ENCODE measurements around the gene NEURL4. TPM values are rescaled to one million over a fixed set of nuclear protein-coding genes. Genes with fewer than 3 reads are reported as not detected.
A peak's percentile ranks its signal among the peaks of the same experiment; 100 is the strongest.

Gene NEURL4
- total RNA-seq, 4 donors from 2014 or later: 27.8 to 109 (median 35.0) TPM

- WGBS, 2 donors (ENCODE audit: low coverage in 1 of 2): 0% methylated on average over 34 of the region's 43 CpGs; no CpG with 5 or more reads in 1 of the 2 donors
These were observed 350 bp upstream of the NEURL4 start for GRCh38 chr17:7329374-7329996.

DNA sequence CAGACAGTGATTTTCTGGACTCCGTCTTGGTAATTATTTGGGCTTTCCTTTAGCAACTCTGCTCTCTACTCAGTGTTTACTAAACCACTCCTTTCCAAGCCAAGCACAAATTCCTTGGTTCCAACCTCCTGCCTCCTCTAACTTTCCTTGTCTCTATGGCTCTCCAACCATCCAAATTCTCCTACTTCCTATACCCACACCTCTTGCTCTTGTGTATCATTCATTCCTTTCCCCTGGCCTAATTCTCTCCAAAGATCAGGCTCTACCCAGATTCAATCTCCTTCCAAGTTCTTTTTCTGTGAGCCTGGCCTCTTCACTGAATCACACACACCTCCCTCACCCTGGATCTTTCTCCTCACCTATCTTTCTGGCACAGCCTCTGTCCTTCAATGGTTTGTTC lies 1.1 kb downstream of the NEURL4 start:
- in situ Hi-C loops (cut with MboI; ENCODE audit: low pct_ligation_motif_present in 1 of 4, low pct_unique_long_range_greater_than_20kb in 1 of 4, low sequenced_read_pairs in 3 of 4): loop anchor here in 1 of 4 donors (25.0 kb wide), 1 partner anchor 291 kb away; the partner anchor contains the start of genes SLC16A11 and SLC16A13
- Histone ChIP-seq H3K4me1 (peaks cover 7 to 21% (median 14%) of the 10 kb centered on the region in 4 donors), H3K36me3 (peaks cover 0 to 6% (median 0%) of the 10 kb centered on the region in 4 donors), H3K9me3 (no peaks in the 10 kb centered on the region), H3K27ac (peak overlapping the region in 3 of 4 donors; percentile 90 to 93 (median 91)), H3K4me3 (peak overlapping the region in 1 of 4 donors; percentile 82), H3K27me3 (no peaks in the 10 kb centered on the region)
- WGBS, 2 donors (ENCODE audit: low coverage in 1 of 2): 86 to 88% methylated on average over 1 of the region's 1 CpG
- intact Hi-C loops (cut with DNase I; ENCODE audit: low total_unique reads): no loop called here
- TF ChIP-seq CTCF (IDR thresholded peaks at IDR 0.05): no peak
- no peak for TF ChIP-seq POLR2A (IDR thresholded peaks at IDR 0.05)
- no peak for TF ChIP-seq EP300 (IDR thresholded peaks at IDR 0.05; ENCODE audit: low read depth)
- TF ChIP-seq POLR2AphosphoS5 (IDR thresholded peaks at IDR 0.05): no peak
- no peak for DNase-seq

More at GRCh38 chr17:7329374-7329996, 350 bp upstream of the NEURL4 start:
- H3K4me1 ChIP-seq: peaks cover 7 to 21% (median 14%) of the 10 kb centered on the region in 4 donors
- no peaks in the 10 kb centered on the region for H3K9me3 ChIP-seq
- in situ Hi-C loops (cut with MboI; ENCODE audit: low pct_ligation_motif_present in 1 of 4, low pct_unique_long_range_greater_than_20kb in 1 of 4, low sequenced_read_pairs in 3 of 4) (loop anchor here in 1 of 4 donors (25.0 kb wide), 1 partner anchor 292 kb away; the partner anchor contains the start of genes SLC16A11 and SLC16A13), intact Hi-C loops (cut with DNase I; ENCODE audit: low total_unique reads) (no loop called here)
- TF ChIP-seq POLR2AphosphoS5 (IDR thresholded peaks at IDR 0.05) (peak; percentile 88 to 93 (median 89)), EP300 (IDR thresholded peaks at IDR 0.05; ENCODE audit: low read depth) (no peak), POLR2A (IDR thresholded peaks at IDR 0.05) (peak; percentile 79), CTCF (IDR thresholded peaks at IDR 0.05) (no peak)
- H3K4me3 ChIP-seq: peak overlapping the region; percentile 63 to 89 (median 77)
- H3K27ac ChIP-seq: peak overlapping the region; percentile 90 to 95 (median 92)
- DNase-seq: peak; percentile 99
- H3K36me3 ChIP-seq: no peaks in the 10 kb centered on the region
- no peaks in the 10 kb centered on the region for H3K27me3 ChIP-seq

GRCh38 chr17:7327501-7327900 lies 1.6 kb downstream of the NEURL4 start:
- TF ChIP-seq POLR2A (IDR thresholded peaks at IDR 0.05): no peak
- TF ChIP-seq POLR2AphosphoS5 (IDR thresholded peaks at IDR 0.05): no peak
- TF ChIP-seq EP300 (IDR thresholded peaks at IDR 0.05; ENCODE audit: low read depth): no peak
- no peak for TF ChIP-seq CTCF (IDR thresholded peaks at IDR 0.05)
- peaks cover 0 to 6% (median under 1%) of the 10 kb centered on the region in 4 donors for H3K36me3 ChIP-seq
- H3K4me1 ChIP-seq: peaks cover 7 to 21% (median 14%) of the 10 kb centered on the region in 4 donors
- no peaks in the 10 kb centered on the region for H3K27me3 ChIP-seq
- no peak overlapping the region for H3K4me3 ChIP-seq
- no peaks in the 10 kb centered on the region for H3K9me3 ChIP-seq
- no peak overlapping the region for H3K27ac ChIP-seq
- intact Hi-C loops (cut with DNase I; ENCODE audit: low total_unique reads): no loop called here
- no peak for DNase-seq
- in situ Hi-C loops (cut with MboI; ENCODE audit: low pct_ligation_motif_present in 1 of 4, low pct_unique_long_range_greater_than_20kb in 1 of 4, low sequenced_read_pairs in 3 of 4): loop anchor here in 1 of 4 donors (25.0 kb wide), 1 partner anchor 290 kb away; the partner anchor contains the start of genes SLC16A11 and SLC16A13
- 80% methylated on average over 17 of the region's 17 CpGs; no CpG with 5 or more reads in 1 of the 2 donors for WGBS, 2 donors (ENCODE audit: low coverage in 1 of 2)

GRCh38 chr17:7327056-7327455 lies 2.1 kb downstream of the NEURL4 start:
- H3K36me3 ChIP-seq: peaks cover 0 to 6% (median 3%) of the 10 kb centered on the region in 4 donors
- H3K4me3 ChIP-seq: no peak overlapping the region
- DNase-seq: no peak
- H3K27ac ChIP-seq: no peak overlapping the region
- no peaks in the 10 kb centered on the region for H3K9me3 ChIP-seq
- in situ Hi-C loops (cut with MboI; ENCODE audit: low pct_ligation_motif_present in 1 of 4, low pct_unique_long_range_greater_than_20kb in 1 of 4, low sequenced_read_pairs in 3 of 4): loop anchor here in 1 of 4 donors (25.0 kb wide), 1 partner anchor 290 kb away; the partner anchor contains the start of genes SLC16A11 and SLC16A13
- H3K27me3 ChIP-seq: no peaks in the 10 kb centered on the region
- H3K4me1 ChIP-seq: peaks cover 7 to 21% (median 14%) of the 10 kb centered on the region in 4 donors
- WGBS, 2 donors (ENCODE audit: low coverage in 1 of 2): 90% methylated on average over 7 of the region's 7 CpGs; no CpG with 5 or more reads in 1 of the 2 donors
- no peak for TF ChIP-seq POLR2AphosphoS5 (IDR thresholded peaks at IDR 0.05)
- TF ChIP-seq EP300 (IDR thresholded peaks at IDR 0.05; ENCODE audit: low read depth): no peak
- no peak for TF ChIP-seq CTCF (IDR thresholded peaks at IDR 0.05)
- no peak for TF ChIP-seq POLR2A (IDR thresholded peaks at IDR 0.05)
- intact Hi-C loops (cut with DNase I; ENCODE audit: low total_unique reads): no loop called here
